HepG2 (cell line): ENCODE data around the gene NUP214. TPM values are rescaled to one million over a fixed set of nuclear protein-coding genes. Genes with fewer than 3 reads are reported as not detected.

ENCODE experiments used
- ATAC-seq: fragments of 200-7000 bp; cut with Tn5 transposase; 3 replicates; pipeline ENCODE4 v1.9.1; 2020; ENCODE audit warnings: mild to moderate bottlenecking, moderate library complexity
- BruUV-seq: library from RNA; stranded (reverse); fragments of 400-500 nt; replicated peaks from 2 replicates; lab custom pipeline; 2021; lab: Mats Ljungman, UMichigan
- CTCF ChIA-PET: fragments of 300-600 bp; formaldehyde crosslinking; extraction: SDS; loops from one replicate; lab custom pipeline; 2021; ENCODE audit warnings: low total read pairs, inconsistent platforms, low intra/inter-chr PET ratio; lab: Yijun Ruan, JAX
- POLR2A ChIA-PET: fragments of 350-600 bp; sonication (Branson Sonifier 250); formaldehyde crosslinking; loops from one replicate; lab custom pipeline; 2020; ENCODE audit warnings: antibody characterized with exemption, inconsistent platforms; lab: Yijun Ruan, JAX
- DNase-seq: peaks from one replicate; pipeline ENCODE4 v3.0.0-alpha.2; 2015; ENCODE audit warnings: low spot score
- FAIRE-seq: peaks from 3 replicates; lab custom pipeline; 2011; peaks lifted over from hg19 to GRCh38; lab: Jason Lieb, UNC
- H2AFZ ChIP-seq: one replicate; pipeline ENCODE4 v1.6.1; 2011; ENCODE audit warnings: low read length, inconsistent platforms
- H3K27ac ChIP-seq: fragments of 300-600 bp; 3 replicates; pipeline ENCODE4 v1.8.0; 2011; ENCODE audit warnings: mixed run types, mild to moderate bottlenecking, mixed read lengths, low read length, inconsistent platforms; ENCODE audit not compliant: insufficient read depth; ENCODE audit errors: extremely low read length
- H3K27me3 ChIP-seq, 2 experiments: fragments of 200-600 bp in 1 of 2; 2 replicates in 1 of 2; 3 replicates in 1 of 2; pipeline versions ENCODE4 v1.6.0 to v1.8.0; 2011; ENCODE audit warnings: low read length in 2 of 2, mild to moderate bottlenecking in 2 of 2, moderate library complexity in 2 of 2, inconsistent platforms in 1 of 2; ENCODE audit not compliant: insufficient read depth in 2 of 2, control insufficient read depth in 1 of 2
- H3K36me3 ChIP-seq, 2 experiments: fragments of 200-600 bp in 1 of 2; replicated peaks in 1 of 2; 2 replicates in 1 of 2; 3 replicates in 1 of 2; pipeline versions ENCODE4 v1.5.1 to v1.8.0; 2011; ENCODE audit warnings: low read length in 2 of 2, inconsistent platforms in 1 of 2; ENCODE audit not compliant: insufficient read depth in 2 of 2, control insufficient read depth in 1 of 2
- H3K4me1 ChIP-seq: 2 replicates; pipeline ENCODE4 v1.5.1; 2012; ENCODE audit warnings: low read length, inconsistent platforms; ENCODE audit not compliant: insufficient read depth
- H3K4me2 ChIP-seq: 2 replicates; pipeline ENCODE4 v1.6.0; 2011; ENCODE audit warnings: low read depth, low read length, inconsistent platforms
- H3K4me3 ChIP-seq, 3 experiments: fragments of 200-600 bp in 1 of 3; sonication (generic), shearing (Covaris generic) in 1 of 3; replicated peaks in 1 of 3; 2 replicates each; pipeline ENCODE4 v1.5.1; 2011 to 2016; ENCODE audit warnings: low read length in 3 of 3, inconsistent platforms in 2 of 3, low read depth in 2 of 3, mild to moderate bottlenecking in 2 of 3, control low read depth in 1 of 3, mixed read lengths in 1 of 3; ENCODE audit not compliant: insufficient read depth in 1 of 3
- H3K79me2 ChIP-seq: one replicate; pipeline ENCODE4 v1.6.1; 2011; ENCODE audit warnings: low read length, inconsistent platforms; ENCODE audit not compliant: insufficient read depth
- H3K9ac ChIP-seq: 2 replicates; pipeline ENCODE4 v1.6.0; 2011; ENCODE audit warnings: mild to moderate bottlenecking, low read depth, low read length, inconsistent platforms; ENCODE audit not compliant: insufficient read depth
- H3K9me3 ChIP-seq: 2 replicates; pipeline ENCODE4 v1.5.1; 2012; ENCODE audit warnings: mild to moderate bottlenecking, low read length
- H4K20me1 ChIP-seq: 2 replicates; pipeline ENCODE4 v1.6.0; 2011; ENCODE audit warnings: inconsistent platforms, mild to moderate bottlenecking, low read length, moderate library complexity; ENCODE audit not compliant: insufficient read depth
- ARID2 ChIP-seq: sonication (generic); formaldehyde crosslinking; IDR thresholded peaks from 2 replicates; pipeline ENCODE4 v1.8.1; 2022; ENCODE audit warnings: mild to moderate bottlenecking, missing genetic modification reagents, borderline replicate concordance
- ATM ChIP-seq: fragments of 450-650 bp; IDR thresholded peaks from 2 replicates; pipeline ENCODE4 v1.7.1; 2017; ENCODE audit warnings: mild to moderate bottlenecking, borderline replicate concordance
- CEBPG ChIP-seq: IDR thresholded peaks from 2 replicates; pipeline ENCODE4 v1.6.1; 2016
- GPN1 ChIP-seq: sonication (generic); formaldehyde crosslinking; IDR thresholded peaks from 2 replicates; pipeline ENCODE4 v1.5.1; 2020; ENCODE audit warnings: missing genetic modification reagents, borderline replicate concordance
- NFAT5 ChIP-seq: sonication (generic); formaldehyde crosslinking; IDR thresholded peaks from 2 replicates; pipeline ENCODE4 v1.4.0; 2020; ENCODE audit warnings: missing genetic modification reagents
- PATZ1 ChIP-seq: sonication (generic); formaldehyde crosslinking; IDR thresholded peaks from 2 replicates; pipeline ENCODE4 v1.4.0; 2020; ENCODE audit warnings: missing genetic modification reagents
- SOX13 ChIP-seq, 3 experiments: fragments of 450-650 bp in 1 of 3; sonication (generic) in 1 of 3; formaldehyde crosslinking in 1 of 3; IDR thresholded peaks in 2 of 3; conservative IDR thresholded peaks in 1 of 3; 2 replicates each; pipeline versions ENCODE4 v1.5.0 to v1.6.1; 2016 to 2020; ENCODE audit warnings: antibody characterized with exemption in 1 of 3, mild to moderate bottlenecking in 1 of 3, missing compliant biosample characterization in 1 of 3, missing genetic modification reagents in 1 of 3, moderate library complexity in 1 of 3
- YY1 ChIP-seq: IDR thresholded peaks from 2 replicates; pipeline ENCODE4 v1.6.1; 2011; ENCODE audit warnings: low read length, low read depth, moderate library complexity, mild to moderate bottlenecking; ENCODE audit not compliant: insufficient read depth, insufficient replicate concordance
- ZNF510 ChIP-seq: sonication (generic); formaldehyde crosslinking; IDR thresholded peaks from 2 replicates; pipeline ENCODE4 v1.4.0; 2020; ENCODE audit warnings: low read depth, mild to moderate bottlenecking, missing genetic modification reagents
- ZNF678 ChIP-seq: sonication (generic); formaldehyde crosslinking; IDR thresholded peaks from 2 replicates; pipeline ENCODE4 v1.4.0; 2020; ENCODE audit warnings: mild to moderate bottlenecking, missing genetic modification reagents
- WGBS: methylation state at CpG from one replicate; pipeline ENCODE4 v1.1.6; 2017; ENCODE audit warnings: low lambda C conversion rate; 5-methylcytosine and 5-hydroxymethylcytosine counted together
- in situ Hi-C: cut with HindIII; loops from 2 replicates; pipeline ENCODE4 v1.10.0; 2017; ENCODE audit warnings: low pct_unique_long_range_greater_than_20kb; ENCODE audit not compliant: extremely low pct_ligation_motif_present
- intact Hi-C: fragments of 100-400 bp; cut with micrococcal nuclease; formaldehyde crosslinking; loops from one replicate; pipeline ENCODE4 v1.10.0; 2022; ENCODE audit not compliant: unreplicated experiment
- polyA plus RNA-seq, 8 experiments: library from polyadenylated mRNA; depleted of rRNA in 3 of 8; stranded (reverse) in 7 of 8; unstranded in 1 of 8; fragments of >200 nt; fragmentation: Illumina TruSeq in 4 of 8; extraction: Trizol in 4 of 8; gene quantifications; 2 replicates each; pipeline versions ENCODE4 v1.2.1 to v1.2.3, GENCODE V29; 2011 to 2016; ENCODE audit warnings: low read depth in 4 of 8, missing spikeins in 1 of 8, mixed read lengths in 1 of 8; ENCODE audit not compliant: insufficient read depth in 1 of 8
- total RNA-seq, 5 experiments: library from RNA; depleted of rRNA; stranded (reverse); fragments of >200 nt; fragmentation: Illumina TruSeq; extraction: Trizol; gene quantifications; 2 replicates each; pipeline ENCODE4 v1.2.3, GENCODE V29; 2016; ENCODE audit warnings: low read depth in 1 of 5

NUP214 gene
- total and polyA plus RNA-seq, 2 of the 13 experiments (the other 11 are each of a cell fraction or from before 2014, with no cell fraction given) = 8.4 to 16.0 TPM

- H3K4me3 ChIP-seq = no peak overlapping the region
- POLR2A ChIA-PET = no interaction called here
- 95% methylated on average over 1 of the region's 1 CpG for WGBS
- H4K20me1 ChIP-seq = no peaks in the 10 kb centered on the region
- BruUV-seq = no TSS peak
- H3K27ac ChIP-seq = no peak overlapping the region
- H3K27me3 ChIP-seq = no peaks in the 10 kb centered on the region
- no peak overlapping the region for H2AFZ ChIP-seq
- no peaks in the 10 kb centered on the region for H3K79me2 ChIP-seq
- peaks cover 17 to 88% of the 10 kb centered on the region in 2 experiments for H3K36me3 ChIP-seq
- H3K9ac ChIP-seq = no peak overlapping the region
- TF ChIP-seq ARID2 (CRISPR knock-in tag) (no peak), SOX13 (IDR thresholded peaks at IDR 0.05) (no peak), SOX13 (CRISPR knock-in tag; conservative IDR thresholded peaks at IDR 0.05 in 1 of 2, IDR thresholded peaks at IDR 0.05 in 1 of 2) (no peak), CEBPG (no peak), GPN1 (CRISPR knock-in tag) (no peak), ZNF510 (CRISPR knock-in tag) (no peak), PATZ1 (no peak), ATM (no peak), ZNF678 (no peak), YY1 (no peak), NFAT5 (CRISPR knock-in tag) (no peak)
- H3K9me3 ChIP-seq = no peaks in the 10 kb centered on the region
- H3K4me2 ChIP-seq = no peak overlapping the region
- no peaks in the 10 kb centered on the region for H3K4me1 ChIP-seq
- no peak for FAIRE-seq
- ATAC-seq = no peak
- CTCF ChIA-PET = interaction anchor here (3.7 kb wide), 1 partner anchor 157 kb away, joined by 30 read pairs; no protein-coding TSS in a partner anchor
- in situ Hi-C loops = loop anchor here (5.0 kb wide), 1 partner anchor 158 kb away; no protein-coding TSS in a partner anchor
- no peak for DNase-seq
- intact Hi-C loops = loop anchor here (1.0 to 5.0 kb wide), 2 partner anchors 98 to 157 kb away; partner anchors contain the start of gene FAM78A
These were observed 53.5 kb downstream of the NUP214 start for GRCh38 chr9:131178926-131179325.
